ENCODE measurements around the gene HHAT.
A peak's percentile ranks its signal among the peaks of the same experiment; 100 is the strongest.

The HHAT gene

DNA sequence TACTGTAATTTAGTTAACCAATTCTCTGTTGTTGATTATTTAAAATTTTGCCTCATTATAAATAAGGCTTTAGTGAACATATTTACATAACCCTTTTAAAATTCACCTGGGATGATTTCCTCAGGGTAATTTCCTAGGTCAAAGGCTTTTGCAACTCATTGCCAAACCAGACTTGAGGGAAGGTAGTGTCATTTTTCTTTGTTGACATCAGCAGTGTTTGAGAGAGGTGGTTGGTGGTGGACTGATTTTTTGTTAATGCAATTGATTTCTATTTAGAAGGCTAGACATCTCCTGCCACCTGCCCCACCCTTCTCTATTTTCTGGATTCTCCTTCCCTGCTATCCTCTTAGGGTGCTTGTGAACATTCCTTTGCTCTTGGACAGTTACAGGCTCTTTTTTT, 116.8 kb downstream of the HHAT start:
- no peaks in the 10 kb centered on the region for H3K27me3 ChIP-seq (replicated peaks; ENCODE audit: control insufficient read depth, insufficient read depth, low read length)
- DNase-seq (ENCODE audit: low read depth), result no peak
- no peaks in the 10 kb centered on the region for H3K36me3 ChIP-seq (ENCODE audit: control insufficient read depth, insufficient read depth, low read length, severe bottlenecking)
- H3K4me1 ChIP-seq (ENCODE audit: control insufficient read depth, insufficient read depth, low read length), result no peaks in the 10 kb centered on the region
- H3K9me3 ChIP-seq (ENCODE audit: control insufficient read depth, low read length), result no peaks in the 10 kb centered on the region
- no peak overlapping the region for H3K4me3 ChIP-seq (ENCODE audit: low read length)
- H3K9ac ChIP-seq (ENCODE audit: low read length), result no peak overlapping the region

- no peaks in the 10 kb centered on the region for H3K27me3 ChIP-seq (replicated peaks; ENCODE audit: control insufficient read depth, insufficient read depth, low read length)
- DNase-seq (ENCODE audit: low read depth), result no peak
These were observed 117.2 kb downstream of the HHAT start for GRCh38 chr1:210445931-210446330.

DNA sequence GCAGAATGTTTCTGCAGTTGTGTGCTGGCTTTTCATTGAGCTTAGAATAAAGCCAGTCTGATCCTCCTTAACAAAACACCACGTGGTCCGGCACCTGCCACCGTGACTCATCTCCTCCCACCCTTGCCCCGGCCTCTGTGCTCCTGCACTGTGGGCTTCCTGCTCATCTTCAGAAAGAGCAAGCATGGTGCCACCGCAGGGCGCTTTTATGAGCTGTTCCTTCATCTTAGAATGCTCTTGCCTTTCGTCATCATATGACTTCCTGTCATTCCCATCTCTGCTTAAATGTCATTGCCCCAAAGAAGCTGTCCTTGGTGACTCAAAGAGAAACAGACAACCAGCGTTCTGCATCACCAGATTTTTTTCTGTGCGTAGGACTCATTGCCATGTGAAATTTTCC, 117.8 kb downstream of the HHAT start:
- H3K9ac ChIP-seq (ENCODE audit: low read length), result no peak overlapping the region
- H3K36me3 ChIP-seq (ENCODE audit: control insufficient read depth, insufficient read depth, low read length, severe bottlenecking), result no peaks in the 10 kb centered on the region
- no peaks in the 10 kb centered on the region for H3K27me3 ChIP-seq (replicated peaks; ENCODE audit: control insufficient read depth, insufficient read depth, low read length)
- H3K4me1 ChIP-seq (ENCODE audit: control insufficient read depth, insufficient read depth, low read length), result no peaks in the 10 kb centered on the region
- H3K4me3 ChIP-seq (ENCODE audit: low read length), result no peak overlapping the region
- DNase-seq (ENCODE audit: low read depth), result no peak
- H3K9me3 ChIP-seq (ENCODE audit: control insufficient read depth, low read length), result no peaks in the 10 kb centered on the region

More at GRCh38 chr1:210445931-210446330, 117.2 kb downstream of the HHAT start:
- Histone ChIP-seq H3K9me3 (ENCODE audit: control insufficient read depth, low read length) (no peaks in the 10 kb centered on the region), H3K36me3 (ENCODE audit: control insufficient read depth, insufficient read depth, low read length, severe bottlenecking) (no peaks in the 10 kb centered on the region), H3K4me3 (ENCODE audit: low read length) (no peak overlapping the region), H3K9ac (ENCODE audit: low read length) (no peak overlapping the region), H3K4me1 (ENCODE audit: control insufficient read depth, insufficient read depth, low read length) (no peaks in the 10 kb centered on the region)

DNA sequence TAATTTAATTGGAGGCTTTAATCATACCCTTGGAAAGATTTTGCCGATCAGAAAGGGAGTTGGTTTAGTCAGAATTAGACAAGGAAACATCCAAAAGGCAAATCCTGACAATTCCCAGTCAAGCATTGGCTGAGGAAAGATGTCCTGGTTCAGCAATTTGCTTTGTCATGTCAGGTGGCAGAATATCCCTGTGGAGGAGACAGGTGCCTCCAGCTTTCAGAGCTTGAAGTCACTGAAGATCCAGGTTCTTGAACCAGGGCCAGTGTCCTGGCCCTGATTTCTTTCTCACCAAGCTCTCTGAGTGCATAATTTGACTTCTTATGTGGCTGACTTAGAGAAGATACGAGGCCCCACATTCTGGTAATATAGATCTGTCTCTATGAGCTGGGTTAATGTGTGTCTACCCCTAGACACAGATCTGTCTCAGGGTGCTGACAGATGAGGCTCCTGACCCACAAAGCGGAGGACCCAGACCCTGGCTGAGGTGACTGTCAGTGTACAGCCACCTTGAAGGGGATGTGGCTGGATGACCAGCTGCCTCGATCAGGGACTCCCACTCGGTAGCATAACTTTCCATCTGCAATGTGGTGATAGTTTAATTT, 118.9 kb downstream of the HHAT start:
- Histone ChIP-seq H3K9me3 (ENCODE audit: control insufficient read depth, low read length) (no peaks in the 10 kb centered on the region), H3K9ac (ENCODE audit: low read length) (no peak overlapping the region), H3K4me1 (ENCODE audit: control insufficient read depth, insufficient read depth, low read length) (no peaks in the 10 kb centered on the region)

GRCh38 chr1:210448297-210448892, 119.7 kb downstream of the HHAT start:
- no peak overlapping the region for H3K9ac ChIP-seq (ENCODE audit: low read length)
- no peak overlapping the region for H3K4me3 ChIP-seq (ENCODE audit: low read length)
- H3K9me3 ChIP-seq (ENCODE audit: control insufficient read depth, low read length), result no peaks in the 10 kb centered on the region
- no peaks in the 10 kb centered on the region for H3K4me1 ChIP-seq (ENCODE audit: control insufficient read depth, insufficient read depth, low read length)
- peak; percentile 81 for DNase-seq (ENCODE audit: low read depth)
- H3K36me3 ChIP-seq (ENCODE audit: control insufficient read depth, insufficient read depth, low read length, severe bottlenecking), result no peaks in the 10 kb centered on the region
- H3K27me3 ChIP-seq (replicated peaks; ENCODE audit: control insufficient read depth, insufficient read depth, low read length), result no peaks in the 10 kb centered on the region

More for the DNA sequence above, 118.9 kb downstream of the HHAT start:
- no peaks in the 10 kb centered on the region for H3K36me3 ChIP-seq (ENCODE audit: control insufficient read depth, insufficient read depth, low read length, severe bottlenecking)
- no peak overlapping the region for H3K4me3 ChIP-seq (ENCODE audit: low read length)
- no peak for DNase-seq (ENCODE audit: low read depth)
- no peaks in the 10 kb centered on the region for H3K27me3 ChIP-seq (replicated peaks; ENCODE audit: control insufficient read depth, insufficient read depth, low read length)

DNA sequence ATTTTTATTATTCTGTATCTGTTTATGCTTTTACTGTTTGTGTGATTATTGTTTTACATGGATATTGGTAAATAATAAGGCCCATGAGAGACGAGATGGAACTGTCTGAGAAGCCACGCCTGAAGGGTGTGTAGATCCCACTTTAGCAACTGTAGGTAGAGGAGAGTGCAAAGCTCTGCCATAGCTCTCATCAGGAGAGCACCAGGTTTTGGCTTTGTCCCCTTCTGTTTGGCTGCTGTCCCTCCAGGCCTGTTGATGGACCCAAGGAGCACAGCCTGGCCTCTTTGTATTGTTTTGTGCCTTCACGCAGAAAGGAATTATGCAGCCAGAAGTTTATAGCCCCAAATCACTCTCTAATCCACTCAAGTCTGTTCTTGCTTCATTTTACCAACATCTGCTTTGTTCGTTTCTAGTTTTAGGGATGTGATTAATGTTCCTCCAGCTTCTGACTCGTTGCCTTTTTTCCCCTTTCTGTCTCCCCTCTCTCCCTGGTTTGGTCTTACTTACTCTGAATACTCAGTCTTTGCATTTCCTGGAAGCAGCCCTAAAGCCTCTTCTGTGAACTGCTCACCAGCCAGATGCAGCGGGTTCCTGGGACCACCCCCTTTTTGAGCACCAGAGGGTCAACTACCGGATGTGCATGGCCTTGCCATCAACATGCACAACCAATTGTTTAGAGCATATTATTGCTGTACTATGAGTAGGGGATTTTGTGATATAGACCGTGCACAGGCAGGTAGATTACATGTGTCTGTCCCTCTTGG, 127.3 kb downstream of the HHAT start:
- H3K36me3 ChIP-seq (ENCODE audit: control insufficient read depth, insufficient read depth, low read length, severe bottlenecking), result no peaks in the 10 kb centered on the region
- H3K4me3 ChIP-seq (ENCODE audit: low read length), result no peak overlapping the region
- no peak for DNase-seq (ENCODE audit: low read depth)
- H3K9me3 ChIP-seq (ENCODE audit: control insufficient read depth, low read length), result no peaks in the 10 kb centered on the region
- H3K4me1 ChIP-seq (ENCODE audit: control insufficient read depth, insufficient read depth, low read length), result no peaks in the 10 kb centered on the region
- no peak overlapping the region for H3K9ac ChIP-seq (ENCODE audit: low read length)
- H3K27me3 ChIP-seq (replicated peaks; ENCODE audit: control insufficient read depth, insufficient read depth, low read length), result peaks cover 3% of the 10 kb centered on the region

DNA sequence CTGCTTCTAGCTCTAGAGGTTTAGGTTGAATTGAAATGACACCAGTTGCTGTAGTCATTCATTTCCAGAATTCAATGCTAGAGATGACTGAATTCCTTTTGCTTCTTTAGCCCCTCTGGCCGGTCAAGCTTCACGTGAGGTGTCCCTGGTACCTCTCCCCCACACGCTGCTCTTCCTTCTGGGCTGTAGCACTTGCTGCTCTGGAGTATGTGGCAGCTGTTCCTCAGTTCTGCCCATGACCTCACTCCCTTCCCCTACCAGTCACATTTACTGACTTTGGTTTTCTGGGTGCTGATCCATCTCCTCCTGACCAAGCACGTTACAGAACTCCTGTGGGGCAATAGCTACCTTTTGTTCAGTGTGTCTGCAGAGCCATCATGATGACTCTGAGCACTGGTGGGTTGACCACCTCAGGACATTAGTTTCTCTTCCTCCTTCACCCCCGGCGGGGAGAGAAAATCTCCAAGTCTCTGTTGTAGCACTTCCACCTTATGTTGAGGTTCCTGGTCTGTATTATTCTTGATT, 128.1 kb downstream of the HHAT start:
- H3K9me3 ChIP-seq (ENCODE audit: control insufficient read depth, low read length), result no peaks in the 10 kb centered on the region
- H3K36me3 ChIP-seq (ENCODE audit: control insufficient read depth, insufficient read depth, low read length, severe bottlenecking), result no peaks in the 10 kb centered on the region
- DNase-seq (ENCODE audit: low read depth), result no peak
- no peaks in the 10 kb centered on the region for H3K4me1 ChIP-seq (ENCODE audit: control insufficient read depth, insufficient read depth, low read length)
- H3K27me3 ChIP-seq (replicated peaks; ENCODE audit: control insufficient read depth, insufficient read depth, low read length), result peaks cover 3% of the 10 kb centered on the region
- no peak overlapping the region for H3K4me3 ChIP-seq (ENCODE audit: low read length)
- no peak overlapping the region for H3K9ac ChIP-seq (ENCODE audit: low read length)

DNA sequence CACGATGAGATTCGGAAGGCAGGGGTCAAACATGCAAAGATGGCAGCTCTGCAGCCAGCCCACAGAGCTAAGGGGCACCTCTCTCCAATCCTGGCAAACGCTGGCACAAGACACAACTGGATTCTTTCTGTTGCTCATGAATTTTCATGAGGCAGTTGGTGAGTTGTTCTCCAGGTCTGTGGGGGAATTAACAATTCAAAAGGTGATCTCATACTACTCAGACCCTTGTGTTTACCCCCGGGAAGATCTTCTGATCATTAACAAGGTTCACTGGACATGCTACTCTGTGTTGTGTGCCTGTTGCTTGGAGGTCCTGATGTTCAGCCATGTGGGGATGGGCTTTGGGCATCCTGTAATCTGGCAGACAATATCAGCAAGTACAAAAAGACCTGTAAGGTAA, 128.9 kb downstream of the HHAT start:
- Histone ChIP-seq H3K4me3 (ENCODE audit: low read length) (no peak overlapping the region), H3K9me3 (ENCODE audit: control insufficient read depth, low read length) (no peaks in the 10 kb centered on the region), H3K9ac (ENCODE audit: low read length) (no peak overlapping the region), H3K36me3 (ENCODE audit: control insufficient read depth, insufficient read depth, low read length, severe bottlenecking) (no peaks in the 10 kb centered on the region), H3K27me3 (replicated peaks; ENCODE audit: control insufficient read depth, insufficient read depth, low read length) (peaks cover 3% of the 10 kb centered on the region), H3K4me1 (ENCODE audit: control insufficient read depth, insufficient read depth, low read length) (no peaks in the 10 kb centered on the region)
- DNase-seq (ENCODE audit: low read depth), result no peak

DNA sequence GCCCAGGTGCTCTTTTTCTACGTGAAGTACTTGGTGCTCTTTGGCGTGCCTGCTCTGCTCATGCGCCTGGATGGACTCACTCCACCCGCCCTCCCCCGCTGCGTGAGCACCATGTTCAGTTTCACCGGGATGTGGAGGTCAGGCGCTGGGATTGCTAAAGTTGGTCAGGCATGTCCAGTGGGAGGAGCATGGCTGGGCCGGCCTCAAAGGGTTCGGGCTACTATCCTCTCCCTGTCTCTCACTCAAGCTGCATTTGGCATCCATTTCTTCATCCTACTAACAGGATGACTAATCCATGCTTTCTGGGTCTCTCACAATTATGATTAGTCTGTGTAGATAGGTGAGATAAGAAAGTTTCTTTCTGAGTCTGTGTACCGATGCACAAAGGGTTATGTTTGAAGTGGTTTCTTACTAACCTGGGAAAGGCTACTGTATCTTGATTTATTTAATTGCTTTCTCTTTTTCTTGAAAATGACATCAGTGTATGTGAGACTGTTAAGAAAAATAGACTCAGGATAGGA, 135.9 kb downstream of the HHAT start:
- Histone ChIP-seq H3K4me1 (ENCODE audit: control insufficient read depth, insufficient read depth, low read length) (no peaks in the 10 kb centered on the region), H3K36me3 (ENCODE audit: control insufficient read depth, insufficient read depth, low read length, severe bottlenecking) (no peaks in the 10 kb centered on the region), H3K9ac (ENCODE audit: low read length) (no peak overlapping the region), H3K4me3 (ENCODE audit: low read length) (no peak overlapping the region), H3K27me3 (replicated peaks; ENCODE audit: control insufficient read depth, insufficient read depth, low read length) (no peaks in the 10 kb centered on the region), H3K9me3 (ENCODE audit: control insufficient read depth, low read length) (no peaks in the 10 kb centered on the region)
- DNase-seq (ENCODE audit: low read depth), result peak; percentile 25

DNA sequence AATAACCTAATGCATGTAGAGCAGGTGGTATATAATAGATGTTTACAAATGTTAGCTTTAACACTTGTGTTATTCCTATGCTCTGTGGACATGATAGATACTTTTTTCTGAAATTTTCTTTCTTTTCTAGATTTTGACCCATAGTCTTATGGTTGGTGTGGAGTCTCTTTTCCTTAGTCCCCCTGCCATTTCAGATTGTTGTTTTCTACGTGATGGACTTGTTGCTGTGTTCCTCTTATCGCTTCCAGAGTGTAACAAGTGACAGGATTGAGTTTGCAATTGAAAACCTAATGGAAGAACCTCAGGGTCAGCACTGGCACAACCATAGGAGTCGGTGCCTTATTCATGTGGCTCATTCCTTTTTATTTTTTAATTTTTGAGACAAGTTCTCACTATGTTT, 136.4 kb downstream of the HHAT start:
- H3K4me3 ChIP-seq (ENCODE audit: low read length), result no peak overlapping the region
- H3K9me3 ChIP-seq (ENCODE audit: control insufficient read depth, low read length), result no peaks in the 10 kb centered on the region
- no peaks in the 10 kb centered on the region for H3K36me3 ChIP-seq (ENCODE audit: control insufficient read depth, insufficient read depth, low read length, severe bottlenecking)
- no peaks in the 10 kb centered on the region for H3K27me3 ChIP-seq (replicated peaks; ENCODE audit: control insufficient read depth, insufficient read depth, low read length)
- DNase-seq (ENCODE audit: low read depth), result no peak
- no peaks in the 10 kb centered on the region for H3K4me1 ChIP-seq (ENCODE audit: control insufficient read depth, insufficient read depth, low read length)
- H3K9ac ChIP-seq (ENCODE audit: low read length), result no peak overlapping the region

- Histone ChIP-seq H3K9ac (ENCODE audit: low read length) (no peak overlapping the region), H3K9me3 (ENCODE audit: control insufficient read depth, low read length) (no peaks in the 10 kb centered on the region), H3K36me3 (ENCODE audit: control insufficient read depth, insufficient read depth, low read length, severe bottlenecking) (no peaks in the 10 kb centered on the region), H3K4me1 (ENCODE audit: control insufficient read depth, insufficient read depth, low read length) (no peaks in the 10 kb centered on the region), H3K27me3 (replicated peaks; ENCODE audit: control insufficient read depth, insufficient read depth, low read length) (no peaks in the 10 kb centered on the region), H3K4me3 (ENCODE audit: low read length) (no peak overlapping the region)
- DNase-seq (ENCODE audit: low read depth), result peak; percentile 81
These were observed 138.8 kb downstream of the HHAT start for GRCh38 chr1:210467440-210468043.

Data from adipocyte (in vitro differentiated cells).